Measurements from ENCODE around the gene AQP6.

AQP6 gene

DNA sequence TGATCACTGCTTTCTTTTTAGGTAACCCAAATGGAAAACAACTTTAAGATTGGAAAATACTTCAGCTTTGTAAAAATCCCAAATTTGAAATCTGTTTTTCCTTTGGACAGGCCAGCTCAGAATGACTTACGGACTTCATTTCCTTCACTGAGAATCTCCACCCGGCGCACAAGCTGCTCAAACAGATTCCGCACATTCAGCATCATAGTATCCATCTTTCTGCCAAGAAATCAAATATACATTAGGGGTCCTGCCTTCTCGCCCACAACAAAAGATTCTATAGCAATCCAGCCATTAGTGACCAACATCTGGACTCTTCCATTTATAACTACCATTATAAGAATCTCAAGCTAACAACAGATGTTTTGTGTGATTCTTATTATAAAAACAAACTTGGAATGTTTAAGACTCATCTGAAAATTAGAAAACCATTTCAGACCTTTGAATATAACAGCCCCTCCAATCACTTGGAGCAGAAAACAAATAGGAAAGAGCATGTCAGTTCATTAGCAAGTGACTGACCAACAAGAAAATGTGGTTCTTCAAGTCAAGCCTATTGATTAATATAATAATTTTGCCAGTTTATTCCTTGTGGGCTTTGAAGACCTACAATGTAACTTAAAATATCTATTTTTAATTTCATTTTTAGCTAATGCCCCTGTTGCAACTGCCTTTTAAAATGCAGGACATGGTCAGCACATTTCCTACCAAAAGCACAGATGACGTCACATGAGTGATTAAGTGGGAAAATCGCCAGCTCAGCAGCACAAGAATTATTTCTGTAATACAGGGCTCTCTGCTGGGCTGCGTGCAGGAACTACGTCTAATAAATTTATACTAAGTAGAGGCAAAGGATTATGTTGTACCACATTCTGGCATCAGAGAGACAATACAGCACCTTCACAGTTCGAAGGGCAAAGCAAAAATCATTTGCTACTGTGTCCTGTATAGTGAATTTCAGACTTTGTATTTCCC is 44.0 kb downstream of the AQP6 start:
- TF ChIP-seq, protein P1, sequence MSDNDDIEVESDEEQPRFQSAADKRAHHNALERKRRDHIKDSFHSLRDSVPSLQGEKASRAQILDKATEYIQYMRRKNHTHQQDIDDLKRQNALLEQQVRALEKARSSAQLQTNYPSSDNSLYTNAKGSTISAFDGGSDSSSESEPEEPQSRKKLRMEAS (IDR thresholded peaks at IDR 0.05): no peak
- TF ChIP-seq CREB1 (IDR thresholded peaks at IDR 0.05; ENCODE audit: low read depth) (no peak), NFIC (IDR thresholded peaks at IDR 0.05) (no peak), TAF1 (IDR thresholded peaks at IDR 0.05; ENCODE audit: low read depth) (no peak), TCF12 (IDR thresholded peaks at IDR 0.05; ENCODE audit: low read depth) (no peak), EP300 (IDR thresholded peaks at IDR 0.05; ENCODE audit: borderline replicate concordance) (no peak), EGR1 (IDR thresholded peaks at IDR 0.05) (no peak), CEBPB (IDR thresholded peaks at IDR 0.05) (no peak), YY1 (IDR thresholded peaks at IDR 0.05; ENCODE audit: low read depth) (no peak), FOXM1 (IDR thresholded peaks at IDR 0.05; ENCODE audit: borderline replicate concordance, low read depth) (no peak), ZBTB7A (IDR thresholded peaks at IDR 0.05; ENCODE audit: low read depth) (no peak), TEAD4 (IDR thresholded peaks at IDR 0.05) (no peak), RAD21 (IDR thresholded peaks at IDR 0.05; ENCODE audit: low read depth) (no peak)
- TF ChIP-seq, protein P2, sequence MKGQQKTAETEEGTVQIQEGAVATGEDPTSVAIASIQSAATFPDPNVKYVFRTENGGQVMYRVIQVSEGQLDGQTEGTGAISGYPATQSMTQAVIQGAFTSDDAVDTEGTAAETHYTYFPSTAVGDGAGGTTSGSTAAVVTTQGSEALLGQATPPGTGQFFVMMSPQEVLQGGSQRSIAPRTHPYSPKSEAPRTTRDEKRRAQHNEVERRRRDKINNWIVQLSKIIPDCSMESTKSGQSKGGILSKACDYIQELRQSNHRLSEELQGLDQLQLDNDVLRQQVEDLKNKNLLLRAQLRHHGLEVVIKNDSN (IDR thresholded peaks at IDR 0.05): no peak
- TF ChIP-seq, protein P3, sequence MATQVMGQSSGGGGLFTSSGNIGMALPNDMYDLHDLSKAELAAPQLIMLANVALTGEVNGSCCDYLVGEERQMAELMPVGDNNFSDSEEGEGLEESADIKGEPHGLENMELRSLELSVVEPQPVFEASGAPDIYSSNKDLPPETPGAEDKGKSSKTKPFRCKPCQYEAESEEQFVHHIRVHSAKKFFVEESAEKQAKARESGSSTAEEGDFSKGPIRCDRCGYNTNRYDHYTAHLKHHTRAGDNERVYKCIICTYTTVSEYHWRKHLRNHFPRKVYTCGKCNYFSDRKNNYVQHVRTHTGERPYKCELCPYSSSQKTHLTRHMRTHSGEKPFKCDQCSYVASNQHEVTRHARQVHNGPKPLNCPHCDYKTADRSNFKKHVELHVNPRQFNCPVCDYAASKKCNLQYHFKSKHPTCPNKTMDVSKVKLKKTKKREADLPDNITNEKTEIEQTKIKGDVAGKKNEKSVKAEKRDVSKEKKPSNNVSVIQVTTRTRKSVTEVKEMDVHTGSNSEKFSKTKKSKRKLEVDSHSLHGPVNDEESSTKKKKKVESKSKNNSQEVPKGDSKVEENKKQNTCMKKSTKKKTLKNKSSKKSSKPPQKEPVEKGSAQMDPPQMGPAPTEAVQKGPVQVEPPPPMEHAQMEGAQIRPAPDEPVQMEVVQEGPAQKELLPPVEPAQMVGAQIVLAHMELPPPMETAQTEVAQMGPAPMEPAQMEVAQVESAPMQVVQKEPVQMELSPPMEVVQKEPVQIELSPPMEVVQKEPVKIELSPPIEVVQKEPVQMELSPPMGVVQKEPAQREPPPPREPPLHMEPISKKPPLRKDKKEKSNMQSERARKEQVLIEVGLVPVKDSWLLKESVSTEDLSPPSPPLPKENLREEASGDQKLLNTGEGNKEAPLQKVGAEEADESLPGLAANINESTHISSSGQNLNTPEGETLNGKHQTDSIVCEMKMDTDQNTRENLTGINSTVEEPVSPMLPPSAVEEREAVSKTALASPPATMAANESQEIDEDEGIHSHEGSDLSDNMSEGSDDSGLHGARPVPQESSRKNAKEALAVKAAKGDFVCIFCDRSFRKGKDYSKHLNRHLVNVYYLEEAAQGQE (IDR thresholded peaks at IDR 0.05; ENCODE audit: low read depth): no peak

DNA sequence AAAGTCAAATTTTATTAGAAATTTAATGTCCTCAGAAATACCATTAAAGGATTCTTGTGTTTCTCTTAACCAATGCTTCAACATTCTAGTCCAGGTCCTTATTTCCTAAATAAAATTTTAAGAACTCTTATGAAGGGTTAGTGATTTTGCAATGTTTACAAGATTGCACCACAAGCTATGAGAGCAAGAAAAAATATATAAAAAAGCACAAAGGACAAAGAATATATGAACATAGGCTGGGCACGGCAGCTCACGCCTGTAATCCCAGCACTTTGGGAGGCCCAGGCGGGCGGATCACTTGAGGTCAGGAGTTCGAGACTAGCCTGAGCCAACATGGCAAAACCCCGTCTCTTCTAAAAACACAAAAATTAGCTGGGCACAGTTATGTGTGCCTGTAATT is 44.9 kb downstream of the AQP6 start:
- TF ChIP-seq TAF1 (IDR thresholded peaks at IDR 0.05; ENCODE audit: low read depth) (no peak), FOXM1 (IDR thresholded peaks at IDR 0.05; ENCODE audit: borderline replicate concordance, low read depth) (no peak), TEAD4 (IDR thresholded peaks at IDR 0.05) (no peak), TCF12 (IDR thresholded peaks at IDR 0.05; ENCODE audit: low read depth) (no peak)
- TF ChIP-seq, protein P3 (IDR thresholded peaks at IDR 0.05; ENCODE audit: low read depth): no peak

DNA sequence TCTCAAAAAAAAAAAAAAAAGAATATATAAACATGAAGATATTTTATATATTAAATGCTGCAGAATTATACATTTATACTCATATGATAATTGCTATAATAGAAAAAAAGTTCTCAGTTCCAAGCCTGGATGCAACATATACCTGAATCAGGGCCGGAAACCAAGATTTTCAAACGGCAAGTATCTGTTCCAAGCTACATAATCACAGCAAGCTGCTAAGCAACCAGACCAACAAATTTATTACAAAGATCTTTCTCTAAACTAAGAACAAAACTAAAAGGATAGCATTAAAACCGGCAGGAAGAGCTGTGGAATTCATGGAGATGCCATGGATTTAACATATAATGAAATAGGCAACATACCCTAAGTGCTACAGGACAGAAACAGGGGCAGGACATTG is 45.4 kb downstream of the AQP6 start:
- no peak for TF ChIP-seq TCF12 (IDR thresholded peaks at IDR 0.05; ENCODE audit: low read depth)
- no peak for TF ChIP-seq TEAD4 (IDR thresholded peaks at IDR 0.05)
- no peak for TF ChIP-seq YY1 (IDR thresholded peaks at IDR 0.05; ENCODE audit: low read depth)
- TF ChIP-seq, protein P2 (IDR thresholded peaks at IDR 0.05): no peak
- no peak for TF ChIP-seq TAF1 (IDR thresholded peaks at IDR 0.05; ENCODE audit: low read depth)
- TF ChIP-seq, protein P1 (IDR thresholded peaks at IDR 0.05): no peak
- no peak for TF ChIP-seq ZBTB7A (IDR thresholded peaks at IDR 0.05; ENCODE audit: low read depth)
- no peak for TF ChIP-seq RAD21 (IDR thresholded peaks at IDR 0.05; ENCODE audit: low read depth)
- no peak for TF ChIP-seq EP300 (IDR thresholded peaks at IDR 0.05; ENCODE audit: borderline replicate concordance)
- no peak for TF ChIP-seq FOXM1 (IDR thresholded peaks at IDR 0.05; ENCODE audit: borderline replicate concordance, low read depth)
- no peak for TF ChIP-seq CREB1 (IDR thresholded peaks at IDR 0.05; ENCODE audit: low read depth)
- no peak for TF ChIP-seq NFIC (IDR thresholded peaks at IDR 0.05)
- TF ChIP-seq, protein P3 (IDR thresholded peaks at IDR 0.05; ENCODE audit: low read depth): no peak

DNA sequence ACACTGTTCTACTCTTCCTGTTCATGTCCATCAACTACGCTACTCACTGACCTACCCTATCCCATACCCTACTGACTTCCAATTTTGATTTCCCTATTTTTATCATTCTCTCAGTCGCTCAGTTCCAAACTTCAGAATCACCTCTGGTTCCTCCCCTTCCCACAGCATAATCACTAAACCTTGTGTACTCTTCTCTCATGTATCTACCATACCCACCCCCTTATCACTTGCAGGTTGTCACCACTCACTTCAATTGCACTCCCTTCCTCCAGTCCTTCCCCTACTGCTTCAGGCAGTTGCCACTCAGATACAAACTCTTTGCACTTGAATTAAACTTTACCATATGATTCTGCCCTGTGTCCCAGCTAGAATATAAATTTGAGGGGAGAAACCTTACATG is 46.2 kb downstream of the AQP6 start:
- TF ChIP-seq RAD21 (IDR thresholded peaks at IDR 0.05; ENCODE audit: low read depth) (no peak), CEBPB (IDR thresholded peaks at IDR 0.05) (no peak), NFIC (IDR thresholded peaks at IDR 0.05) (no peak), FOXM1 (IDR thresholded peaks at IDR 0.05; ENCODE audit: borderline replicate concordance, low read depth) (no peak), TEAD4 (IDR thresholded peaks at IDR 0.05) (no peak), TAF1 (IDR thresholded peaks at IDR 0.05; ENCODE audit: low read depth) (no peak), EP300 (IDR thresholded peaks at IDR 0.05; ENCODE audit: borderline replicate concordance) (no peak), EGR1 (IDR thresholded peaks at IDR 0.05) (no peak), CREB1 (IDR thresholded peaks at IDR 0.05; ENCODE audit: low read depth) (no peak), ZBTB7A (IDR thresholded peaks at IDR 0.05; ENCODE audit: low read depth) (no peak), TCF12 (IDR thresholded peaks at IDR 0.05; ENCODE audit: low read depth) (no peak), YY1 (IDR thresholded peaks at IDR 0.05; ENCODE audit: low read depth) (no peak)
- TF ChIP-seq, protein P3 (IDR thresholded peaks at IDR 0.05; ENCODE audit: low read depth): no peak
- TF ChIP-seq, protein P1 (IDR thresholded peaks at IDR 0.05): no peak
- TF ChIP-seq, protein P2 (IDR thresholded peaks at IDR 0.05): no peak
